Activated T-cell treated with anti-CD3 and anti-CD28 coated beads, Interleukin-2, amount 50 U/mL, for 48 hours (primary cell): ENCODE results near the gene MYMK.
"Not testable (repeated sequence)": the region's sequence is repeated elsewhere in the genome, so short reads cannot be mapped to it uniquely, and the experiment has no call there.

Source experiments
- DNase-seq, 2 experiments: peaks; one replicate each; pipeline ENCODE4 v3.0.0-alpha.2; 2020

The MYMK gene

GRCh38 chr9:133524679-133525228 lies at the start of gene MYMK:
Gene MYMK, minus strand, starts transcription at chr9:133524959. Its CDS starts 115 bp downstream, at chr9:133524844.
- DNase-seq: no peak

- DNase-seq: no peak
These were observed 49.2 kb upstream of the MYMK start for GRCh38 chr9:133573791-133574515.

- DNase-seq: no peak
These were observed 48.1 kb upstream of the MYMK start for GRCh38 chr9:133572821-133573361.

- no peak for DNase-seq
These were observed 47.3 kb upstream of the MYMK start for GRCh38 chr9:133571896-133572595.

GRCh38 chr9:133571391-133571890 lies 46.7 kb upstream of the MYMK start:
- DNase-seq: no peak

- no peak for DNase-seq
These were observed 45.9 kb upstream of the MYMK start for GRCh38 chr9:133570691-133571080.

GRCh38 chr9:133569891-133570690 lies 45.3 kb upstream of the MYMK start:
- no peak for DNase-seq

GRCh38 chr9:133569121-133569785 lies 44.5 kb upstream of the MYMK start:
- no peak for DNase-seq

GRCh38 chr9:133568186-133568585 lies 43.4 kb upstream of the MYMK start:
- DNase-seq: no peak

- DNase-seq: no peak
These were observed 42.1 kb upstream of the MYMK start for GRCh38 chr9:133566817-133567216.

- no peak for DNase-seq
These were observed 41.6 kb upstream of the MYMK start for GRCh38 chr9:133566382-133566781.

GRCh38 chr9:133564451-133565116 lies 39.8 kb upstream of the MYMK start:
- no peak for DNase-seq

- DNase-seq: not testable (repeated sequence)
These were observed 39.1 kb upstream of the MYMK start for GRCh38 chr9:133563814-133564213.

- no peak for DNase-seq
These were observed 38.6 kb upstream of the MYMK start for GRCh38 chr9:133563291-133563796.

GRCh38 chr9:133562611-133563290 lies 38.0 kb upstream of the MYMK start:
- no peak for DNase-seq

GRCh38 chr9:133561976-133562554 lies 37.3 kb upstream of the MYMK start:
- no peak for DNase-seq

- DNase-seq: no peak
These were observed 36.2 kb upstream of the MYMK start for GRCh38 chr9:133560944-133561343.

- no peak for DNase-seq
These were observed 35.6 kb upstream of the MYMK start for GRCh38 chr9:133560311-133560710.

GRCh38 chr9:133558191-133559126 lies 33.7 kb upstream of the MYMK start:
- peak; percentile 35 to 44 for DNase-seq
